BJ (cell line): ENCODE measurements around the gene PCAT6. TPM values are rescaled to one million over a fixed set of nuclear protein-coding genes. Genes with fewer than 3 reads are reported as not detected.

Experiments used
- CTCF ChIA-PET: fragments of 350-600 bp; formaldehyde crosslinking; extraction: SDS; loops from one replicate; lab custom pipeline; 2021; ENCODE audit warnings: antibody characterized with exemption, inconsistent platforms; lab: Yijun Ruan, JAX
- POLR2A ChIA-PET: fragments of 300-600 bp; sonication (Branson Sonifier 250); formaldehyde crosslinking; extraction: SDS; loops from one replicate; lab custom pipeline; 2021; ENCODE audit warnings: antibody characterized with exemption; lab: Charles Lee
- DNase-seq: peaks from one replicate; pipeline ENCODE4 v3.0.0-alpha.2; 2011; ENCODE audit warnings: low read depth
- H3K27me3 ChIP-seq: 2 replicates; pipeline ENCODE4 v1.6.0; 2011; ENCODE audit warnings: low read length; ENCODE audit not compliant: control insufficient read depth, insufficient read depth
- H3K36me3 ChIP-seq: 2 replicates; pipeline ENCODE4 v1.5.1; 2011; ENCODE audit warnings: low read length; ENCODE audit not compliant: control insufficient read depth, insufficient read depth
- H3K4me3 ChIP-seq: 2 replicates; pipeline ENCODE4 v1.5.1; 2011; ENCODE audit warnings: low read depth, mild to moderate bottlenecking, control low read depth, low read length
- CTCF ChIP-seq: IDR thresholded peaks from 2 replicates; pipeline ENCODE4 v1.5.1; 2011; ENCODE audit warnings: low read depth, mild to moderate bottlenecking, control low read depth, inconsistent platforms, low read length, moderate library complexity; ENCODE audit not compliant: insufficient read depth
- polyA minus RNA-seq: library from RNA; depleted of rRNA, polyadenylated mRNA; stranded (reverse); fragments of >200 nt; gene quantifications from 2 replicates; pipeline ENCODE4 v1.2.3, GENCODE V29; 2011; rRNA and poly(A)+ RNA removed
- polyA plus RNA-seq: library from polyadenylated mRNA; depleted of rRNA; stranded (reverse); fragments of >200 nt; gene quantifications from 2 replicates; pipeline ENCODE4 v1.2.3, GENCODE V29; 2011; rRNA removed

Gene PCAT6
- polyA plus RNA-seq (3.2 and 3.3 TPM in 2 replicates), polyA minus RNA-seq (2.4 and 3.3 TPM in 2 replicates)

- CTCF ChIA-PET: interaction anchor here (0.6 to 1.4 kb wide), 5 partner anchors 10 to 669 kb away, joined by 3 read pairs; no protein-coding TSS in a partner anchor
- DNase-seq: peak; percentile 56
- POLR2A ChIA-PET: interaction anchor here (0.6 kb wide), 1 partner anchor 14 kb away, joined by 3 read pairs; no protein-coding TSS in a partner anchor
- no peak for TF ChIP-seq CTCF
- Histone ChIP-seq H3K4me3 (peak within 1 kb of the TSS; percentile 96), H3K27me3 (no peaks in the 10 kb centered on the region), H3K36me3 (no peaks in the 10 kb centered on the region)
Measured at GRCh38 chr1:202810615-202811295, at the start of gene PCAT6. Gene PCAT6 (plus strand): TSS chr1:202810954.

GRCh38 chr1:202762019-202762418, 48.7 kb upstream of the PCAT6 start:
- TF ChIP-seq CTCF: no peak
- Histone ChIP-seq H3K36me3 (peaks cover 20% of the 10 kb centered on the region), H3K27me3 (no peaks in the 10 kb centered on the region), H3K4me3 (no peak overlapping the region)
- no peak for DNase-seq
- POLR2A ChIA-PET: no interaction called here
- CTCF ChIA-PET: no interaction called here

- Histone ChIP-seq H3K27me3 (no peaks in the 10 kb centered on the region), H3K36me3 (peaks cover 14% of the 10 kb centered on the region), H3K4me3 (no peak overlapping the region)
- ChIA-PET CTCF (interaction anchor here (0.8 kb wide), 1 partner anchor 234 kb away, joined by 3 read pairs; no protein-coding TSS in a partner anchor), POLR2A (no interaction called here)
- DNase-seq: no peak
- no peak for TF ChIP-seq CTCF
Measured at GRCh38 chr1:202765721-202766120, 45.0 kb upstream of the PCAT6 start.

GRCh38 chr1:202770135-202770534, 40.6 kb upstream of the PCAT6 start:
- H3K4me3 ChIP-seq: no peak overlapping the region
- CTCF ChIA-PET: no interaction called here

More at GRCh38 chr1:202770135-202770534, 40.6 kb upstream of the PCAT6 start:
- DNase-seq: no peak
- H3K27me3 ChIP-seq: no peaks in the 10 kb centered on the region
- peaks cover 12% of the 10 kb centered on the region for H3K36me3 ChIP-seq
- no peak for TF ChIP-seq CTCF
- POLR2A ChIA-PET: interaction anchor here (0.6 kb wide), 1 partner anchor 26 kb away, joined by 5 read pairs; no protein-coding TSS in a partner anchor
